Endometrial microvascular endothelial cells (primary cell): ENCODE measurements around the gene TAPBPL. TPM values are rescaled to one million over a fixed set of nuclear protein-coding genes. Genes with fewer than 3 reads are reported as not detected.
"Not testable (repeated sequence)": the region's sequence is repeated elsewhere in the genome, so short reads cannot be mapped to it uniquely, and the experiment has no call there.

Experiments
- in situ Hi-C: cut with HindIII; loops from 2 replicates; pipeline ENCODE4 v1.10.0; 2017; ENCODE audit warnings: low sequenced_read_pairs, low pct_unique_long_range_greater_than_20kb; ENCODE audit errors: inconsistent ontology term
- total RNA-seq: library from RNA; depleted of rRNA; stranded (reverse); fragments of >200 nt; gene quantifications from one replicate; pipeline ENCODE4 v1.2.3, GENCODE V29; 2015; ENCODE audit errors: inconsistent ontology term

TAPBPL gene, protein sequence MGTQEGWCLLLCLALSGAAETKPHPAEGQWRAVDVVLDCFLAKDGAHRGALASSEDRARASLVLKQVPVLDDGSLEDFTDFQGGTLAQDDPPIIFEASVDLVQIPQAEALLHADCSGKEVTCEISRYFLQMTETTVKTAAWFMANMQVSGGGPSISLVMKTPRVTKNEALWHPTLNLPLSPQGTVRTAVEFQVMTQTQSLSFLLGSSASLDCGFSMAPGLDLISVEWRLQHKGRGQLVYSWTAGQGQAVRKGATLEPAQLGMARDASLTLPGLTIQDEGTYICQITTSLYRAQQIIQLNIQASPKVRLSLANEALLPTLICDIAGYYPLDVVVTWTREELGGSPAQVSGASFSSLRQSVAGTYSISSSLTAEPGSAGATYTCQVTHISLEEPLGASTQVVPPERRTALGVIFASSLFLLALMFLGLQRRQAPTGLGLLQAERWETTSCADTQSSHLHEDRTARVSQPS
- total RNA-seq = 18.2 TPM

DNA sequence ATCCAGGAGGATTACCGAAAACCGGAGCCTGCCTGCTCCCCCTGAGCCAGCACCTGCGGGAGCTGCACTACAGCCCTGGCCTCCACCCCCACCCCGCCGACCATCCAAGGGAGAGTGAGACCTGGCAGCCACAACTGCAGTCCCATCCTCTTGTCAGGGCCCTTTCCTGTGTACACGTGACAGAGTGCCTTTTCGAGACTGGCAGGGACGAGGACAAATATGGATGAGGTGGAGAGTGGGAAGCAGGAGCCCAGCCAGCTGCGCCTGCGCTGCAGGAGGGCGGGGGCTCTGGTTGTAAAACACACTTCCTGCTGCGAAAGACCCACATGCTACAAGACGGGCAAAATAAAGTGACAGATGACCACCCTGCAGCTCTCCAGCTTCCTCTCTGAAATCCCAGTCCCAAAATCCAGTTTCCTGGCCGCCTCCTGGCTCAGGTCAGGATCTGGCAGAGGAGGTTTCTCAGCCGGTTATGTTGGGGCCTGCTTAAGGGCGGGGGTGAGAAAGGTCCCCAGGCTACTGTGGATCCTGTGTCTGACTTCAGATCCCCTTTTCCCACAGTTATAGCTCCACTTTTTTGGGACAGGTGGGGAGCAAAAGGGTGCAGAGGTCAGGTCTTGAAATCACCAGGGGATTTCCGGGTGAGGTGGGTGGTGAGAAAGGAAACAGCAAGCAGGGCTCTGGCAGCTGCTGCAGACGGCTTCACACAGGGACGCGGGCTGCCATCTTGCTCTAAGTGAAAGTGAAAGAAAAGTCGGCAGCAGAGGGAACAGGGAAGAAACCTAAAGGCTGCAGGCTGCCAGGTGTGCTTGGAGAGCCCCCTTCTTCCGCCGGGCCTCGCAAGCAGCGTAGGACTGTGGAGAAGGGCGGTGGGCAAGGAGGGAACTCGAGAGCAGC, at the start of gene TAPBPL:
Gene TAPBPL, plus strand, starts transcription at position 695 of the 897 bp plus-strand sequence. CDS start 207 bp downstream, outside the sequence.
- in situ Hi-C loops = no loop called here

- in situ Hi-C loops = no loop called here
These were observed 47.5 kb upstream of the TAPBPL start for GRCh38 chr12:6404390-6404789.

DNA sequence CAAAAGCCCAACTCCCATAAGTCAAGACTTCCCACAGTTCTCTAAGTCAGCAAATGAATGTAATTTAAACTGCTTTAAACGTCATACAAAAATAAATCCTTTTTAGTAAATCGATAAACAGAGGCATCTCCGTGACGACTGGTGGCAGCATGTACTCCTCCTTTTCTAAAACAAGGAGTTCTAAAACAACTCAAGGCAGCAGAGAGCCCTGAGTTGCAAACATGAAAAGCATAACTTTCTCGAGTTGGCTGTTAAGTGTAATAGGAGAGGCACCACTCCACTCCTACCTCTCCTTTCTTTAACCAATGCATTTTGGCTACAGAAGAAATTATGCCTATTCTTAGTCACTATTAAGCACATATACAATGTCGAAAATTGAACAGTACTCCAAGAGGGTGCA, 45.9 kb upstream of the TAPBPL start:
- in situ Hi-C loops = no loop called here

- in situ Hi-C loops = no loop called here
These were observed 44.4 kb upstream of the TAPBPL start for GRCh38 chr12:6407236-6407954.

GRCh38 chr12:6416596-6416995, 35.2 kb upstream of the TAPBPL start:
- in situ Hi-C loops = no loop called here

GRCh38 chr12:6418796-6419195, 33.0 kb upstream of the TAPBPL start:
- in situ Hi-C loops = no loop called here

DNA sequence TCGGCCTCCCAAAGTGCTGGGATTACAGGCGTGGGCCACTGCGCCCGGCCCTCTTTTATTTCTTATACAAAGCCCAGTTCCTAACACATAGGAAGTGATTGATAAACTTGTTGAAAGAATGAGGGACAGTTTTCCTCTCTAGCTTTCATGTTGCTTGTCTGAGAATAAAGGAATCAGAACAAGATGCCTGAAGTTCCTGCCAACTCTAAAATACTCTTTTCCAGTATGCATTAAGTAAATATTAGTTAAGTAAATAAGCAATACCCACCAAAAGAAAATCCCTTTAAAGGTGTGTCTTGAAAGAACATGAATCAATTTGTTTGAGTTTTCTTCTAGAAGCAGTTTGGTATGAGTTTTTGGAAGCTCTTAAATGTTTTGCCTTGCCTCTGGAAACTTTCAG, 31.5 kb upstream of the TAPBPL start:
- in situ Hi-C loops = no loop called here

DNA sequence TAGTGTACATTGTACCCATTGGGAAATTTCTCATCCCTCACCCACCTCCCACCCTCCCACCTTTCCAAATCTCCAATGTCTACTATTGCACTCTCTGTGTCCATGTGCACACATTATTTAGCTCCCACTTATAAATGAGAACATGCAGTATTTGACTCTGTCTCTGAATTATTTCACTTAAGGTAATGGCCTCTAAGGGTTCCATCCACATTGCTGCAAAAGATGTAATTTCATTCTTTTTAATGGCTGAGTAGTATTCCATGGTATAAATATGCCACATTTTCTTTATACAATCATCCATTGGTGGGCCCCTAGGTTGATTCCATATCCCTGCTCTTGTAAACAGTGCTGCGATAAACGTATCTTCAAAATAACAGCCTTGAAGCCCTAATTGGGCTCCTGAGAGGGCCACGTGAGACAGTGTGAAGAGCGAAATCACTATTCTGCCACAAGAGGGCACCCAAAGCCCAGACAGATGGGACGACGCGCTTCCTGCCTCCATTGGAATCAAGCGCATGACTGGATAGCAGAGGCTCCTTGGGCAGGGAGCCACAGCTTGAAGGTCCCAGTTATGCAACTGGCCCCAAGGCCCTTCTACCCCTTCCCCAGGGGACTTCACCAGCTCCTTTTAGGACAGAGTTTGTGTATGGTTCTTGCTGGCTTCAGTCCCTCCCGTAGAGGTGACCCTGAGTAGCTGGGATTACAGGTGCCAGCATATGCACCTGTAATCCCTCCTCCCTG, 28.4 kb upstream of the TAPBPL start:
- in situ Hi-C loops = no loop called here

DNA sequence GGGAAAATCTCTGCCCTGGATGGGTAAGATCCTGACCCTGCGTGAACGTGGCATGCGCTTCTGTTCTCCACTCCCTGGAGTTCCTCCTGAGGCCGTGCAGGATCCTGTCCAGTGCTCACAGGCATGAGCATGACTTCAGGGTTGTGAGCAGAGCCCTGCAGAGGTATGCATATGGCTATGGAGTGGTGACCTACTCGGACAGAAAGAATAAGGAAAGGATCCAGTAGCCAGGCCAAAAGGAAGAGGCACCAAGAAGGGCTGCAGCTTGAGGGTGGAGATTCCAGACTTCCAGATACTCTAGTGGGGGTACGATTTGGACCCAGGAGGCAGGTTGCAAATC, 27.9 kb upstream of the TAPBPL start:
- in situ Hi-C loops = no loop called here

DNA sequence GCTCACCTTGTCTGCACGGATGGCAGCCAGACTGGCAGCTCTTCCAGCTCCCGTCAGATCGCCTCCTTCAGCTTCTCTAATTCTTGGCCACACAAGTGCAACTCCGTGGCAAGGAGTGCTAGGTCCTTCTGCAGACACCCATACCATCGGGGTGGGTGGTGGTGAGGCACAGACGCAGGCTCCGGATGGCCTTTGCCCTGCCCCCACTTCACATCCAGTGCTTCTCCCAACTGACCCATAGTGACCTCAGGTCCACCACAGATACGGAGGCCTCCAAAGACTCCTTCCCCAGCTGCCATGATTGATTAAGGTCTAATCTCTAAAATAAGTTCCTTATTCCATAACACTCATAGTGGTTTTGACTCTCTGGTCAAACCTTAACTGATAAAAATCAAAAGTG, 27.0 kb upstream of the TAPBPL start:
- in situ Hi-C loops = no loop called here

DNA sequence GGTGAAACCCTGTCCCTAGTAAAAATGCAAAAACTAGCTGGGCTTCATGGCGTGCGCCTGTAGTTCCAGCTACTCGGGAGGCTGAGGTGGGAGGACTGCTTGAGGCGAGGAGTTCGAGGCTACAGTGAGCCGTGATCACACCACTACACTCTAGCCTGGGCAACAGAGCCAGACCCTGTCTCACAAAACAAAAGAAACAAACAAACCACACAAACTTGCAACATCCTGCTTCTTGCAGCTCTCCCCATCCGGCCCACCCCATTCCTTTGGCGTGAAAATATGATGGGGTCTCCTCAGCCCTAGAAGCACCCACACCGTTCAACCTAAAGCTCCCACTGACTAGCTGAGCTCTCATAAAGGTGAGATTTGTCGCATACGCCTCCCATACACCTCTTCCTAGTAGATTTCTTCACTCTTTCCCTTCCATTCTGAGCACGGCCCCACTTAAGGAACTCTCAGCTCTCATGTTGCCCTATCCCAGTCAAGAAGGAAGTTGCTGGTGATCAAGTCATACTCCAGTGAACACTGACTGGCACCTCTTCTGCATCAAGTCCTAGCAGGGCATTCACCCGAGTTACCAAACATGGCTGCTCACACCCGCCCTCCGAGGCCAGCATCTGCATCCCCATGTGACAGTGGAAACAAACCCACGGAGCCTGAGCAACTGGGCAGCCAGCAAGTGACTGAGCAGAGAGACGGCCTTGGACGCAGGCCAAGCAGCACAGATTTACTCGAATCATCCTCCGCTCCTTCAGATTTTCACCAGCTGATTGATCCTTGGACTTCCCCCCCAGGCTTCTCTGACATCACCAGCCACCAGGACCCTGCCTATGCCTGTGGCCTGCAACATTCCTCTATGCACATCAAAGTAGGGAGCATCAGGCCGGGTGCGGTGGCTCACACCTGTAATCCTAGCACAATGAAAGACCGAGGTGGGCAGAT, 26.0 kb upstream of the TAPBPL start:
- in situ Hi-C loops = no loop called here

GRCh38 chr12:6426882-6427671, 24.8 kb upstream of the TAPBPL start:
- in situ Hi-C loops = no loop called here

- in situ Hi-C loops = not testable (repeated sequence)
These were observed 24.0 kb upstream of the TAPBPL start for GRCh38 chr12:6427796-6428195.

- in situ Hi-C loops = no loop called here
These were observed 23.5 kb upstream of the TAPBPL start for GRCh38 chr12:6428326-6428725.

DNA sequence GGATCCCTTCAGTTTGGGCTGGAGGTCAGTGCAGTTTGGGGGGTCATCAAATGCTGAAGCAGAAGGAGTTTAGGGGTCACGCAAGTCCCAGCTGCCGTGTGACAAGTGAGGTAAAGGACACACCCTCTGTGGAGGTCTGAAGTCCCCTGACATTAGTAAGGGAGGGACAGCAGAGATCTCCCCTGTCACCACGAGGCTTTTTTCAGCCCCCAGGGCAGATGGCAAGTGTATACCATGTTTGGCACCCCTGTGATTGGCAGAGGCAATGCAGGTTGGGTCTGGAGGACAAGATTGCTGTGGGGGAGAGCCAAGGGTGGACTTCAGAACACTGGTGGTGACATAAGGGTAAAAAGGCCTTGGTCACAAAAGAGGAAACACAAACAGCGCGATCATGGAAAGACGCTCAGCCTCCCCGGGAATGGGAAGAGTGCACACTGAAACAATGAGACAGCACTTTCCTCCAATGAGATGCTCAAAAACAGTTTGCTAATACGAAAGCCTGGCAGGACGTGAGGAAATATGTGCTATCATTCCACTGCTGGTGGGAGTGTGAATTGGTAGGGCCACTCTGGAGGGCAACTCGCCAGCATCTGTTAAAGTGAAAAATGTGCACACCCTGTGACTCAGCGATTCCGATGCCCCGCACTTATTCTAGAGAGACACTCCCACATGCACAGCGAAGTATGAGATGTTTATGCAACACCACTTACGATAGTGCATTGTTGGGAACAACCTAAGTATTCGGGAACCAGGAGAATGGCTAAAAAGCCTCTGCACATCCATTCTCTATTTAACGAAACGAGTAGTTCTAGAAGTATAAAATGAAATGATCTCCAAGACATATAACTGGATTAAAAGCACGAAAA, 21.5 kb upstream of the TAPBPL start:
- in situ Hi-C loops = no loop called here

DNA sequence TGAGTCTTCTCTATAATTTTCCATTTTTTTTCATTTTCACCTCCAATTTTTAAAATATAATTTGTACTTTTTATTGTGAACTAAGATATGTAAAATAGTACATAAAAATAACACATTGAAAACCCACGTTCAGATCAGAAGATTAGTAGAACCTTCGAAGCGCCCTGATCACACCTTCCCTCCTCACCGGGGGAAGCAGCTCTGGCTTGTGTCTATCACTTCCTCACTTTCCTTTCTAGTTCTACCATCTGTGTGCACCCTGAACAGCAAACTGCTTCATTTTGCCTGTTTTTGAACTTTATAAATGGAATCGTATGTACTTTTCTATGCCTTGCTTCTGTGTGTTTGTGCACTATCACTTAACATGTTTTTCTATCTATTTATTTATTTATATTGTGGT, 18.9 kb upstream of the TAPBPL start:
- in situ Hi-C loops = no loop called here
